HFFc6 (cell line): ENCODE measurements around the gene ST6GAL1. TPM values are rescaled to one million over a fixed set of nuclear protein-coding genes. Genes with fewer than 3 reads are reported as not detected.

ENCODE experiments used
- DNase-seq: peaks from one replicate; pipeline ENCODE4 v3.0.0-alpha.2; 2018
- H3K27ac Mint-ChIP-seq: 2 replicates; pipeline ENCODE4 v1.8.0; 2020; ENCODE audit warnings: mild to moderate bottlenecking, mixed read lengths
- H3K27me3 Mint-ChIP-seq: 2 replicates; pipeline ENCODE4 v1.8.0; 2021; ENCODE audit warnings: mild to moderate bottlenecking, moderate library complexity, mixed read lengths; ENCODE audit not compliant: insufficient read depth
- H3K36me3 Mint-ChIP-seq: 2 replicates; pipeline ENCODE4 v1.8.0; 2021; ENCODE audit warnings: low read depth, mixed read lengths
- H3K4me1 Mint-ChIP-seq: 2 replicates; pipeline ENCODE4 v1.8.0; 2020; ENCODE audit warnings: low read depth, mixed read lengths
- H3K4me3 Mint-ChIP-seq: 2 replicates; pipeline ENCODE4 v1.8.0; 2020; ENCODE audit warnings: mild to moderate bottlenecking, moderate library complexity, mixed read lengths
- H3K9me3 Mint-ChIP-seq: 2 replicates; pipeline ENCODE4 v1.8.0; 2020; ENCODE audit warnings: mild to moderate bottlenecking, mixed read lengths
- total RNA-seq, 6 experiments: library from RNA; stranded (reverse); fragmentation: NEBNext Ultra II Directional; extraction: Animal tissue kit (Norgen Biotek cat#: 25700); gene quantifications; 2 replicates in 1 of 6; 3 replicates in 5 of 6; pipeline ENCODE4 v1.2.3, GENCODE V29; 2021
- TF ChIP-seq, protein P1 (sequence below): fragments of 200-600 bp; sonication (generic); IDR thresholded peaks from 2 replicates; pipeline ENCODE4 v1.5.0; 2021; ENCODE audit warnings: antibody characterized with exemption, mild to moderate bottlenecking

Gene ST6GAL1
- total RNA-seq, 6 experiments from 2014 or later, result 0.88 to 2.6 (median 1.9) TPM

GRCh38 chr3:187073581-187074098 is 143.3 kb downstream of the ST6GAL1 start:
- peaks cover 11% of the 10 kb centered on the region for H3K9me3 Mint-ChIP-seq
- no peak overlapping the region for H3K27ac Mint-ChIP-seq
- TF ChIP-seq, protein P1, sequence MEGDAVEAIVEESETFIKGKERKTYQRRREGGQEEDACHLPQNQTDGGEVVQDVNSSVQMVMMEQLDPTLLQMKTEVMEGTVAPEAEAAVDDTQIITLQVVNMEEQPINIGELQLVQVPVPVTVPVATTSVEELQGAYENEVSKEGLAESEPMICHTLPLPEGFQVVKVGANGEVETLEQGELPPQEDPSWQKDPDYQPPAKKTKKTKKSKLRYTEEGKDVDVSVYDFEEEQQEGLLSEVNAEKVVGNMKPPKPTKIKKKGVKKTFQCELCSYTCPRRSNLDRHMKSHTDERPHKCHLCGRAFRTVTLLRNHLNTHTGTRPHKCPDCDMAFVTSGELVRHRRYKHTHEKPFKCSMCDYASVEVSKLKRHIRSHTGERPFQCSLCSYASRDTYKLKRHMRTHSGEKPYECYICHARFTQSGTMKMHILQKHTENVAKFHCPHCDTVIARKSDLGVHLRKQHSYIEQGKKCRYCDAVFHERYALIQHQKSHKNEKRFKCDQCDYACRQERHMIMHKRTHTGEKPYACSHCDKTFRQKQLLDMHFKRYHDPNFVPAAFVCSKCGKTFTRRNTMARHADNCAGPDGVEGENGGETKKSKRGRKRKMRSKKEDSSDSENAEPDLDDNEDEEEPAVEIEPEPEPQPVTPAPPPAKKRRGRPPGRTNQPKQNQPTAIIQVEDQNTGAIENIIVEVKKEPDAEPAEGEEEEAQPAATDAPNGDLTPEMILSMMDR, result no peak
- H3K36me3 Mint-ChIP-seq, result 0 out of 2 replicates have a peak, but pooled peaks cover 6% of the 10 kb centered on the region
- no peaks in the 10 kb centered on the region for H3K4me1 Mint-ChIP-seq
- no peak for DNase-seq
- no peak overlapping the region for H3K4me3 Mint-ChIP-seq
- peaks cover 14% of the 10 kb centered on the region for H3K27me3 Mint-ChIP-seq

- no peak overlapping the region for H3K27ac Mint-ChIP-seq
Measured at GRCh38 chr3:187074846-187075245, 144.5 kb downstream of the ST6GAL1 start.

DNA sequence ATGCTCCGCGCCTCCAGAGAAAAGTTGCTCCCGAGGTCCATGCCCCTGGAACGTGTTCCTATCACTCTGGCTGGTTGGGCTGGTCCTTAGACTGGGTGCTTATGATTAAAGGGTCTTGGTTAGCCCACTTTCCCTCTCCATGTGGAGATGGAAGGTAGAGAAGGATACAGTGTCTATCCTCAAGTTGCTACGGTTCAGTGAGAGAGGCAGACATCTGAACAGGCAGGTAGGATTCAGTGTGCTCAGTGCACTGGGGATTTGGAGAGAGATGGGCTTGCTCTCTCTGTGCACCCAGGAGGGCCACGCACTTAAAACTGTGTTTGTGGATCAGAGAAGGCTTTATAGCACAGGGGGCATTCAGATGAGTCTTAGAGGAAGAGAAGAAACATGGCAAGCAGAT is 146.0 kb downstream of the ST6GAL1 start:
- Mint-ChIP-seq H3K27ac (no peak overlapping the region), H3K4me3 (no peak overlapping the region), H3K36me3 (no peaks in the 10 kb centered on the region), H3K9me3 (no peaks in the 10 kb centered on the region), H3K27me3 (peaks cover 14% of the 10 kb centered on the region; the same call in 1 of the 2 replicates), H3K4me1 (no peaks in the 10 kb centered on the region)
- DNase-seq, result no peak
- TF ChIP-seq, protein P1, result no peak

More at GRCh38 chr3:187074846-187075245, 144.5 kb downstream of the ST6GAL1 start:
- no peak for DNase-seq
- TF ChIP-seq, protein P1, result no peak
- Mint-ChIP-seq H3K9me3 (peaks cover 6% of the 10 kb centered on the region), H3K4me3 (no peak overlapping the region), H3K4me1 (no peaks in the 10 kb centered on the region), H3K27me3 (peaks cover 14% of the 10 kb centered on the region), H3K36me3 (0 out of 2 replicates have a peak, but pooled peaks cover 1% of the 10 kb centered on the region)

- Mint-ChIP-seq H3K9me3 (no peaks in the 10 kb centered on the region), H3K36me3 (no peaks in the 10 kb centered on the region), H3K4me3 (no peak overlapping the region), H3K27ac (no peak overlapping the region), H3K4me1 (no peaks in the 10 kb centered on the region), H3K27me3 (peaks cover 14% of the 10 kb centered on the region; the same call in 1 of the 2 replicates)
- no peak for DNase-seq
- TF ChIP-seq, protein P1, result no peak
Measured at GRCh38 chr3:187077085-187077484, 146.8 kb downstream of the ST6GAL1 start.

GRCh38 chr3:187077537-187077936 is 147.2 kb downstream of the ST6GAL1 start:
- Mint-ChIP-seq H3K36me3 (no peaks in the 10 kb centered on the region), H3K9me3 (no peaks in the 10 kb centered on the region), H3K27ac (no peak overlapping the region), H3K4me1 (no peaks in the 10 kb centered on the region), H3K4me3 (no peak overlapping the region), H3K27me3 (peaks cover 14% of the 10 kb centered on the region; the same call in 1 of the 2 replicates)
- TF ChIP-seq, protein P1, result no peak
- DNase-seq, result no peak
